Coronary artery (tissue), 2 donors: ENCODE data around the gene ARHGEF11.

Experiments used
- DNase-seq: peaks from one replicate; pipeline ENCODE4 v3.0.0-alpha.2; 2017; ENCODE audit warnings: low spot score
- H3K27ac ChIP-seq, 2 donors: fragments of 200-600 bp; sonication (generic); one replicate each; pipeline ENCODE4 v1.5.1; 2016 to 2019
- H3K4me3 ChIP-seq: fragments of 200-600 bp; sonication (generic); 2 replicates; pipeline ENCODE4 v1.5.1; 2016; ENCODE audit warnings: mild to moderate bottlenecking, moderate library complexity
- CTCF ChIP-seq: fragments of 200-600 bp; sonication (generic); IDR thresholded peaks from one replicate; pipeline ENCODE4 v1.5.1; 2019; ENCODE audit warnings: antibody characterized with exemption

ARHGEF11 gene

GRCh38 chr1:156894001-156894400, 151.5 kb downstream of the ARHGEF11 start:
- Histone ChIP-seq H3K27ac (peak overlapping the region; percentile 84 to 98), H3K4me3 (peak overlapping the region; percentile 81)
- TF ChIP-seq CTCF: no peak
- DNase-seq: no peak

GRCh38 chr1:156893048-156893953, 152.2 kb downstream of the ARHGEF11 start, which contains the start of gene PEAR1:
Gene PEAR1, plus strand, starts transcription at chr1:156893718. Its CDS starts 10,209 bp downstream, at chr1:156903927.
- Histone ChIP-seq H3K4me3 (peak within 1 kb of the TSS; percentile 81), H3K27ac (peak within 1 kb of the TSS; percentile 84 to 98)
- no peak for DNase-seq
- no peak for TF ChIP-seq CTCF

- DNase-seq: peak; percentile 93
- peak; percentile 87 for TF ChIP-seq CTCF
- Histone ChIP-seq H3K4me3 (peak overlapping the region; percentile 81), H3K27ac (peak overlapping the region; percentile 84 to 98)
Measured at GRCh38 chr1:156892190-156893047, 153.1 kb downstream of the ARHGEF11 start.

- Histone ChIP-seq H3K27ac (no peak overlapping the region), H3K4me3 (no peak overlapping the region)
- no peak for DNase-seq
- peak; percentile 76 for TF ChIP-seq CTCF
Measured at GRCh38 chr1:156889802-156890580, 155.6 kb downstream of the ARHGEF11 start.

- DNase-seq: no peak
- no peak for TF ChIP-seq CTCF
- Histone ChIP-seq H3K4me3 (no peak overlapping the region), H3K27ac (no peak overlapping the region)
Measured at GRCh38 chr1:156887734-156888133, 157.8 kb downstream of the ARHGEF11 start.

- Histone ChIP-seq H3K27ac (no peak overlapping the region), H3K4me3 (no peak overlapping the region)
- TF ChIP-seq CTCF: no peak
- DNase-seq: no peak
Measured at GRCh38 chr1:156887317-156887716, 158.2 kb downstream of the ARHGEF11 start.
